Natural killer cell treated with Interleukin-12 subunit alpha and Interleukin-12 subunit beta and Interleukin-15 and Interleukin-18, amount 100 ng/mL, for 72 hours (primary cell): Measurements from ENCODE around the gene ZNF613. TPM values are rescaled to one million over a fixed set of nuclear protein-coding genes. Genes with fewer than 3 reads are reported as not detected.
"Not testable (repeated sequence)": the region's sequence is repeated elsewhere in the genome, so short reads cannot be mapped to it uniquely, and the experiment has no call there.

ENCODE experiments used
- ATAC-seq, 2 donors: fragments of 150-1000 bp; cut with Tn5 transposase in 1 of 2; sonication (Bioruptor Pico), chemical (Tn5 transposase) in 1 of 2; 2 replicates each; pipeline ENCODE4 v1.10.0; 2021
- DNase-seq: peaks from one replicate; pipeline ENCODE4 v3.0.0; 2022; ENCODE audit warnings: low spot score
- H3K27ac Mint-ChIP-seq, 2 donors: 1 replicate in 1 of 2; 2 replicates in 1 of 2; pipeline ENCODE4 v1.8.0; 2022; ENCODE audit warnings: mixed read lengths in 2 of 2, mild to moderate bottlenecking in 1 of 2, moderate library complexity in 1 of 2
- H3K27me3 Mint-ChIP-seq, 2 donors: 1 replicate in 1 of 2; 2 replicates in 1 of 2; pipeline ENCODE4 v1.8.0; 2022; ENCODE audit warnings: mixed read lengths in 2 of 2
- H3K36me3 Mint-ChIP-seq: one replicate; pipeline ENCODE4 v1.8.0; 2022; ENCODE audit warnings: mixed read lengths
- H3K4me1 Mint-ChIP-seq, 2 donors: 1 replicate in 1 of 2; 2 replicates in 1 of 2; pipeline ENCODE4 v1.8.0; 2022; ENCODE audit warnings: low read depth in 2 of 2, mixed read lengths in 2 of 2, mild to moderate bottlenecking in 1 of 2
- H3K4me3 Mint-ChIP-seq: one replicate; pipeline ENCODE4 v1.8.0; 2022; ENCODE audit warnings: mixed read lengths
- H3K9me3 Mint-ChIP-seq: 2 replicates; pipeline ENCODE4 v1.8.0; 2022; ENCODE audit warnings: mixed read lengths
- total RNA-seq, 2 donors: library from RNA; stranded (reverse); gene quantifications; one replicate each; pipeline ENCODE4 v1.2.3, GENCODE V29; 2022

The ZNF613 gene
- 1 to 10 TPM; 4.8 to 6.0 TPM for total RNA-seq

DNA sequence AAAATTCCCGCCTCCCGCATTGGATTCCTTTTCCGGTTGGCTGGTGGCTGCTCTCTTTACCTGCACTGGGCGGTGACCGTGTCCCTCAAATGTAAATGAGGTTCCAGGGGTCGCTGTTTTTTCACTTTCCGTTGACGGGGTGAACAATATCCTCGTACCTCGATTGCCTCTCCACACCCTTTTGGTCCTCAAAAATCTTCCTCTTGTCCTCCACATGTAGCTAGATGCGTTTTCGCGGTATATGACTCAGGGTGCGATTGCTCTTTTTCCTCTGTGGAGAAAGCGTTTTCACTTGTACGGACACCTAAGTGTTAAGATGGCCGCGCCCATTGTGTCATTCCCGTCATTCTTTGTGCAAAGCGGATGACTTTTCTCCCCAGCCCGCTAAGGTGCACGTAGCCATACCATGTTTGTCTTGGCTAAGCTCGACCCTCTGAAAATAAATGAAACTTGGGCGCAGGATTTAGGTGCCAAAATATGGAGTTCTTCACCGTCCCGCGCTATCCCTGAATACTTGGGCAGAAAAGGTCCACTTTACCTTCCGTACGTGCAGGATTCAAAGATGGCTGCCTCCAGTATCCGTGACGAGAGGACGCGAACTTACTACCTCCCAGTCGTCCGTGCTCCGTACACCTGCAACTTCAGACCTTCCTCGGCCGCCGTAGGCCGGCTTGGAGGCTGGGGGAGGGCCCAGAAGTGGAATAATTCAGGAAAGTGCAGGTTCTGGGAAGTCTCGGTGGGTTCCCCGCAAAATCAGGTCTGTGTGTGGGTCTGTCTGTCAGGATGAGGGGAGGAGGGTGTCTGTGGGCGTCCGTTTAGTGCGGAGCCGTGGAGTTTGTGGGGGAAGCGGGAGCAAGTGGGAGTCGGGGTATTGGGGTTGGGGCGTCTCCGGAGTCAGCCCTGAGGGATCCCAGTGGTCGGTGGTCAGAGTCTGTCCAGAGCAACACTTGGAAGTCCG, at the start of gene ZNF613:
TSS of gene ZNF613 (plus strand) at position 689 of the 958 bp plus-strand sequence. CDS start 8,749 bp downstream, outside the sequence.
- DNase-seq (peak; percentile 88), ATAC-seq (peak; percentile 94)
- Mint-ChIP-seq H3K27ac (peak within 1 kb of the TSS; percentile 88 to 95), H3K27me3 (peaks cover 0 to 2% of the 10 kb centered on the region in 2 donors), H3K9me3 (peaks cover 23% of the 10 kb centered on the region), H3K36me3 (peaks cover 68% of the 10 kb centered on the region), H3K4me3 (peak within 1 kb of the TSS; percentile 89), H3K4me1 (peaks cover 24 to 33% of the 10 kb centered on the region in 2 donors)

DNA sequence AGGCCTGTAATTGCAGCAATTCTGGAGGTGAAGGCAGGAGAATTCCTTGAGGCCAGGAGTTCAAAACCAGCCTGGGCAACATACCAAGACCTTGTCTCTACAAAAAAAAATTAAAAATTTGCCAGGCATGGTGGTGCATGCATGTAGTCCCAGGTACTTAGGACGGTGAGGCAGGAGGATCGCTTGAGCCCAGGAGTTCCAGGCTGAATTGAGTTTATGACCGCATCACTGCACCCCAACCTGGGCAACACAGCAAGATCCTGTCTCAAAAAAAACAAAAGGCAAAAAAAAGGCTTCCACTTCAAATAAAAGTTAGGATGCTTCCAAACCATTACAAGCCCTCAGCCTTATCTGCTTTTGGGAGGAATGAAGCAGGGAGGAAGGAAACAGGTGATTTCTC, 44.8 kb upstream of the ZNF613 start:
- Mint-ChIP-seq H3K4me3 (no peak overlapping the region), H3K36me3 (peaks cover 76% of the 10 kb centered on the region), H3K9me3 (peaks cover 18% of the 10 kb centered on the region), H3K27ac (no peak overlapping the region), H3K27me3 (no peaks in the 10 kb centered on the region), H3K4me1 (peaks cover 0 to 4% of the 10 kb centered on the region in 2 donors)
- ATAC-seq (no peak), DNase-seq (no peak)

DNA sequence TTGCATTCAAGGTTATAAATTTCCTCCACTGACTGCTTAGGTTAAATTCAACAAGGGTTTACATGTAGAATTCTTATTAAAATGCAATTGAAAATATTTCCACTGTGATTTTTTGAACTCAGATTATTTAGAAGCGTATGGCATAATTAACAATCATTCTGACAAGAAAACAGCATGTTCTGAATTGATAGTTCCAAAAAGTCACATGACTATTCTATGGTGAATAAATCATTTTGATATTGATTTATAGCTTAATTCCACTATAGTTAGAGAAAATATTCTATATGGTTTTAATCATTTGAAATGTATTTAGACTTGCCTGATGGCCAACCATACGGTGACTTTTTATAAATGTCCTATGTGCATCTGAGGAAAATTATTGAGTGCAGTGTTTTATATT, 42.6 kb upstream of the ZNF613 start:
- H3K36me3 Mint-ChIP-seq = peaks cover 81% of the 10 kb centered on the region
- ATAC-seq (no peak), DNase-seq (no peak)
- H3K27me3 Mint-ChIP-seq = no peaks in the 10 kb centered on the region
- H3K4me3 Mint-ChIP-seq = no peak overlapping the region
- peaks cover 18% of the 10 kb centered on the region for H3K9me3 Mint-ChIP-seq
- H3K27ac Mint-ChIP-seq = no peak overlapping the region
- H3K4me1 Mint-ChIP-seq = peaks cover 0 to 13% of the 10 kb centered on the region in 2 donors

DNA sequence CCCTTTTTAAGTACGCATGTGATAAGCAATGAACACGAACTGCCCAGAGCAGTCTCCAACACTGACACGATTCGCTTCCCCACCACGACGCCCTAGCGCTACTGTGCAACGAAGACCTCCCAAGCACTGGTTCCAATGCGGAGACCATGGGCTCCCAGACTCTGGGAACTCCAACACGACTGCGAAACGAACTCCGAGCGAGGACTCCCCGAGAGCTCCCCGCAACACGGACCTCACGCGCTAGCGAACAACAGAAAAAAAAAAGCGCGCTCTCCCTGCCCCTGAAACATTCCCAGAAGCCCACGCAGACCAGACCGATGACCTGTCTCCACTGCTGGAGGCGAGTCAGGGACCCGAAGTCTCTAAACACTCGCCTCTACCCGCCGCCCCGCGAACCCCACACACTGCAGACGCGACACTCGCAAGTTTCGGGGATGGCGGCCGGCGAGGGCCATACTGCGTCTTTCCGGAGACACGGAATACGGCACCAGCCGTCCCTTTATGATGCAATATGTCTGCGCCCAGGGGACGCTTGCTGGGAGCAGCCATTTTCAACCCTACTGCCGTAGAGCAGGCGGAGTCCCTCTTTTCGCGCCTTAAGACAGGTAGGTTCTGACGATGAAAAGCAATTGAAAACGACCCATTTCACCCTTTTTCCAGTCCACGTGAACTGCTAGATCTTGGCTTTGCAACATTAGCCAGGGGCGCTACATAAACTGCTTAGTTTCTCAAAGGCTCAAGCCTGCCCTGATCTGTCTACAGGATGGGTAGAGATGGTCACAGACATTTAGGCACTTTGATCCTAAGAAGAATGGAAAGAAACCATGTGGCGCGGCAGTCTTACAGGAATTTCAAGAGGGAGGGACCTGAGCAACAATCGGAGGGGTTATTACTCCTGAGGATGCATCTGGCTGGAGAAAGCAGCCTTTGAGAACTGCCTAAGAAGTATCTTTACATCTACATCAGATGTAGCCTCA, 39.5 kb upstream of the ZNF613 start, which contains the start of gene ZNF577:
TSS of gene ZNF577 (minus strand) at position 430 of the 977 bp plus-strand sequence. CDS start 7,569 bp downstream, outside the sequence.
- H3K9me3 Mint-ChIP-seq = peaks cover 23% of the 10 kb centered on the region
- no peaks in the 10 kb centered on the region for H3K27me3 Mint-ChIP-seq
- H3K27ac Mint-ChIP-seq = peak within 1 kb of the TSS; percentile 76 to 96
- peaks cover 0 to 13% of the 10 kb centered on the region in 2 donors for H3K4me1 Mint-ChIP-seq
- ATAC-seq = peak; percentile 83 to 99
- DNase-seq = peak; percentile 87
- peaks cover 84% of the 10 kb centered on the region for H3K36me3 Mint-ChIP-seq
- H3K4me3 Mint-ChIP-seq = peak within 1 kb of the TSS; percentile 91

DNA sequence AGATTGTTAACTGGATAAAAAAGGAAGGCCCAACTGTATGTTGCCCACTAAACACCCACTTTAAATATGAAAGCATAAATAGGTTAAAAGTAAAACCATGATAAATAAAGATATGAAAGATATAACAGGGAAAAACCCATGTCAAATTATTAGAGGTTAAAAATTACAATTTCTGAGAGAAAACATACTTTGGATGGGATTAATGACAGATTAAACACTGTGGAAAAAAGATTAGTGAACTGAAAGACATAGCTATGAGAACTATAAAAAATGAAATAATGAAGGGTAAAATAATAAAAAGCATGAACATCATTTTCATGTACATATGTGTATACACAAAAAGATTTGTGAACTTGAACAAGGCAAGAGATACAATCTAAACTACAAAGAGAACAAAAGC, 37.3 kb upstream of the ZNF613 start:
- peaks cover 39% of the 10 kb centered on the region for H3K9me3 Mint-ChIP-seq
- no peak for ATAC-seq
- peaks cover 0 to 13% of the 10 kb centered on the region in 2 donors for H3K4me1 Mint-ChIP-seq
- no peak for DNase-seq
- no peaks in the 10 kb centered on the region for H3K27me3 Mint-ChIP-seq
- H3K36me3 Mint-ChIP-seq = peaks cover 89% of the 10 kb centered on the region
- H3K27ac Mint-ChIP-seq = no peak overlapping the region
- H3K4me3 Mint-ChIP-seq = no peak overlapping the region

DNA sequence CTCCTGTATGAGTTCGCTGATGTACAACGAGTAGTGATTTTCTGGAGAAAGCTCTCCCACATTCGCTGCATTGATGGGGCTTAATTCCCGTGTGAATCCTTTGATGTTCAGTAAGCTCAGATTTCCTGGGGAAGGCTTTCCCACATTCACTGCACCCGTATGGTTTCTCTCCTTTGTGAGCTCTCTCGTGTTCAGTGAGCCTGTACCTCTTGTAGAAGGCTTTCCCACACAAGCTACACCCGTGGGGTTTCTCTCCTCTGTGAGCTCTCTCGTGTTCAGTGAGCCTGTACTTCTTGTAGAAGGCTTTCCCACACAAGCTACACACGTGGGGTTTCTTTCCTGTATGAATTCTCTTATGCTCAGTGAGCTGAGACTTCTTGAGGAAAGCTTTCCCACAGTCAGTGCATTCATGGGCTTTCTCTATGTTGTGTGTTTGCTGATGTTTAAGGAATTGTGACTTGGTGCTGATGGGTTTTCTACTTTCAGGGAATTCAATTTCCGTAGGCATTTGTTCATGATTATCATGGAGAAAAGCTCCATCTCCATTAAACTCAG, 36.0 kb upstream of the ZNF613 start:
- Mint-ChIP-seq H3K4me1 (peaks cover 0 to 17% of the 10 kb centered on the region in 2 donors), H3K27ac (no peak overlapping the region), H3K36me3 (peaks cover 89% of the 10 kb centered on the region), H3K27me3 (no peaks in the 10 kb centered on the region), H3K9me3 (peaks cover 43% of the 10 kb centered on the region), H3K4me3 (no peak overlapping the region)
- DNase-seq (no peak), ATAC-seq (no peak)

DNA sequence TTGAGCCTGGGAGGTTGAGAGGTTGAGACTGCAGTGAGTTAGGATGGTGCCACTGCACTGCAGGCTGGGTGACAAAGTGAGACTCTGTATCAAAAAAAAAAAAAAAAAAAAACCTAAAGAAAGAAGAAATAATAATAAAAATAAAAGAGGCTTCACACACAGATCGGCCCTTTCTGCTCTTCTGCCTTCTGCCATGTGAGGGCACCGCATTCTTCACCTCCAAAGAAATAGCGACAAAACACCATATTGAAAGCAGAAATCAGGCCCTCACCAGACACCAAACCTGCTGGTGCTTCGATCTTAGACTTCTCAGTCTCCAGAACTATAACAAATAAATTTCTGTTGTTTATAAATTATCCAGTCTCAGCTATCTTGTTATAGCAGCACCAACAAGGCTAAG, 25.4 kb upstream of the ZNF613 start:
- Mint-ChIP-seq H3K9me3 (peaks cover 12% of the 10 kb centered on the region), H3K27ac (no peak overlapping the region), H3K4me1 (peaks cover 25 to 26% of the 10 kb centered on the region in 2 donors), H3K27me3 (peaks cover 0 to 4% of the 10 kb centered on the region in 2 donors), H3K36me3 (peaks cover 75% of the 10 kb centered on the region), H3K4me3 (no peak overlapping the region)
- no peak for DNase-seq
- no peak for ATAC-seq

DNA sequence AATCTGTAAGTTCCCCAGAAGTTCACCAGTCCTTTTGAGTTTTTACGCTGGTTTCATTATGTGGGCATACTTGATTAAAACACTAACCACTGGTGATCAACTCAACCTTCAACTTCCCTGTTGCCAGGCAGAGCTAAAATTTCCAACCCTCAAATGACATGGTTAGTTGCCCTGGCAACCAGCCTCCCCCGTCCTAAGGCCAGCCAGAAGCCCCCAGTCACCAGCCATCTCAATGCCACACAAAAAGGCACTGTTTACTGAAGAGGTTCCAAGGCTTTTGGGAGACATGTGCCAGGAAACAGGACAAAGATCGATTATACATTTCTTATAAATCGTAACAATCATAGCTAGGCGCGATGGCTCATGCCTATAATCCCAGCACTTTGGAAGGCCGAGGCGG, 24.1 kb upstream of the ZNF613 start:
- no peak for ATAC-seq
- Mint-ChIP-seq H3K4me3 (peak overlapping the region; percentile 92), H3K27ac (no peak overlapping the region), H3K9me3 (peaks cover 17% of the 10 kb centered on the region), H3K4me1 (peaks cover 26 to 29% of the 10 kb centered on the region in 2 donors), H3K27me3 (peaks cover 5 to 13% of the 10 kb centered on the region in 2 donors), H3K36me3 (peaks cover 72% of the 10 kb centered on the region)
- DNase-seq = no peak

DNA sequence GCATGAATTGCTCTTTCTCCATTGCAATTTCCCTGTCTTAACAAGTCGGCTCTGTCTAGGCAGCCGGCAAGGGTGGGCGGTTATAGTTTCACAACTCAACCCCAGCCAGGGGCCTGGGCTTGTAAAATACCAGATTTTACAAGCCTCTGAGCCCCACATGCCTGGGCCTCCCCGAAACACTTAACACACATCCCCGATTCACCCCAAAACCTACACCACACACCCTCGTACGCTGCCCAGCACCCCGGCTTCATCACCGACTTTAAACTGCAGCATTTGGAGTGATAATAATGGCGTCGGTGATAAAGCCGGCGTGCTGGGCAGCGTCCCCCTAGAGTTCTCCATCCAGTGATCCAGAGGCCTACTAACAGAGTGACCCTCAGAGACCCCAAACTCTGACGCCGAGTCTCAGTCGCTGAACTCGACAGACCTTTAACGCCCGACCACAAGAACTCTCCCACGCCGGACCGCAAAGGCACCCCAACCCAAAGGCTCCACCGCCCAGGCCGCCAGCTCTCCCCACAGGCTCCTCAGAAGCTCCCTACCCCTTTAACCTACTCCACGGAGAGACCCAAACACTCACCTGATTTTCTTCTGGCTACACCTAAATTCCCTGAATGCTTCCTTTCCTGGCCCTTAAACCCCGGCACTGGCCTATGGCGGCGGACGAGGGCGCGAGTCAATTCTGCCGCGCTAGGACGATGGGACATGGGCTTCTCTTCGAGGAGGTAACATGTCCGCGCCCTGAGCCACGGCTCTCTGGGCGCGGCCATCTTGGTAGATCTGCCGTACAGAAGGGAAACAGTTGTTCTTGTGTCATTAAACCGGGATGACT, 22.7 kb upstream of the ZNF613 start, which contains the start of gene ZNF649:
TSS of gene ZNF649 (minus strand) at position 687 of the 835 bp plus-strand sequence. CDS start 4,910 bp downstream, outside the sequence.
- DNase-seq (peak; percentile 87), ATAC-seq (peak; percentile 98 to 99)
- Mint-ChIP-seq H3K4me3 (peak within 1 kb of the TSS; percentile 92), H3K9me3 (peaks cover 17% of the 10 kb centered on the region), H3K4me1 (peaks cover 26 to 29% of the 10 kb centered on the region in 2 donors), H3K27ac (peak within 1 kb of the TSS; percentile 82 to 89), H3K36me3 (peaks cover 66% of the 10 kb centered on the region), H3K27me3 (peaks cover 9 to 14% of the 10 kb centered on the region in 2 donors)

DNA sequence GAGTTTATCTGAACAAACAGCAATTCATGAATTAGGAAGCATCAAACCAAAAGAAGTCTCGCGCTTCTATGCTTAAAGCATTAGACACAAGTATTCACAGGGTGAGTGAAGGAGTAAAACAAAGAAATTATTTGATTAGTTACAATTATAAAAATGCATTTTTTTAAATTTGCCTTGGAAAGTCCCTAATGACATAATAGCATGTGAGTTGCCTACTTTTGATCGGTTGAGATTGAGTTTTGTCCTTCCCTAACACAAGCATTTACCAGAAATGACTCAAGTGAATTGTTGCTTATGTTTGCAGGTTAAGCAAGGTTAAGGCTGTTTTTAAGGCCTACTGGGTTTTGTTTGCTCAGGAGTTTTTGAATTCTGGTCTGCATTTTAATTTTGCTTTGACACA, 22.1 kb upstream of the ZNF613 start:
- ATAC-seq = no peak
- H3K27ac Mint-ChIP-seq = peak overlapping the region; percentile 82 to 89
- peaks cover 15% of the 10 kb centered on the region for H3K9me3 Mint-ChIP-seq
- H3K4me3 Mint-ChIP-seq = peak overlapping the region; percentile 92
- H3K36me3 Mint-ChIP-seq = peaks cover 59% of the 10 kb centered on the region
- peaks cover 26 to 28% of the 10 kb centered on the region in 2 donors for H3K4me1 Mint-ChIP-seq
- H3K27me3 Mint-ChIP-seq = peaks cover 13 to 14% of the 10 kb centered on the region in 2 donors
- no peak for DNase-seq

DNA sequence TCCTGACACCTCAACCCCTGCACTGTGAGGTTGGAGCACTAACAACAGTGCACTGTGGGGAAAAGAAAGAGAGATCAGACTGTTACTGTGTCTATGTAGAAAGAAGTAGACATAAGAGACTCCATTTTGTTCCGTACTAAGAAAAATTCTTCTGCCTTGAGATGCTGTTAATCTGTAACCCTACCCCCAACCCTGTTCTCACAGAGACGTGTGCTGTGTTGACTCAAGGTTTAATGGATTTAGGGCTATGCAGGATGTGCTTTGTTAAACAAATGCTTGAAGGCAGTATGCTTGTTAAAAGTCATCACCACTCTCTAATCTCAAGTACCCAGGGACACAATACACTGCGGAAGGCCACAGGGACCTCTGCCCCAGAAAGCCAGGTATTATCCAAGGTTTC, 21.6 kb upstream of the ZNF613 start:
- H3K4me3 Mint-ChIP-seq, H3K27ac Mint-ChIP-seq, ATAC-seq, DNase-seq: not testable (repeated sequence)
- H3K4me1 Mint-ChIP-seq = peaks cover 25 to 26% of the 10 kb centered on the region in 2 donors
- H3K9me3 Mint-ChIP-seq = peaks cover 11% of the 10 kb centered on the region
- peaks cover 55% of the 10 kb centered on the region for H3K36me3 Mint-ChIP-seq
- peaks cover 13 to 14% of the 10 kb centered on the region in 2 donors for H3K27me3 Mint-ChIP-seq

DNA sequence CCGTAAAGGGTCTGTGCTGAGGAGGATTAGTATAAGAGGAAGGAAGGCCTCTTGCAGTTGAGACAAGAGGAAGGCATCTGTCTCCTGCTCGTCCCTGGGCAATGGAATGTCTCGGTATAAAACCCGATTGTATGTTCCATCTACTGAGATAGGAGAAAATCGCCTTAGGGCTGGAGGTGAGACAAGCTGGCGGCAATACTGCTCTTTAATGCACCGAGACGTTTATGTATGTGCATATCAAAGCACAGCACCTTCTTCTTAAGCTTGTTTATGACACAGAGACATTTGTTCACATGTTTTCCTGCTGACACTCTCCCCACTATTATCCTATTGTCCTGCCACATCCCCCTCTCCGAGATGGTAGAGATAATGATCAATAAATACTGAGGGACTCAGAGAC, 21.2 kb upstream of the ZNF613 start:
- H3K4me3 Mint-ChIP-seq = peak overlapping the region; percentile 17
- H3K36me3 Mint-ChIP-seq = peaks cover 50% of the 10 kb centered on the region
- not testable (repeated sequence) for DNase-seq, H3K27ac Mint-ChIP-seq, ATAC-seq
- peaks cover 25 to 26% of the 10 kb centered on the region in 2 donors for H3K4me1 Mint-ChIP-seq
- H3K9me3 Mint-ChIP-seq = peaks cover 11% of the 10 kb centered on the region
- H3K27me3 Mint-ChIP-seq = peaks cover 13 to 14% of the 10 kb centered on the region in 2 donors
